ENCODE data around the gene FBXO39.
"Not testable (repeated sequence)": the region's sequence is repeated elsewhere in the genome, so short reads cannot be mapped to it uniquely, and the experiment has no call there.

The FBXO39 gene

GRCh38 chr17:6775871-6776405, at the start of gene FBXO39:
Gene FBXO39 (plus strand): TSS chr17:6776215. CDS start chr17:6779869, 3,654 bp downstream.
- no peak for DNase-seq (ENCODE audit: low spot score)

GRCh38 chr17:6729531-6729930, 46.5 kb upstream of the FBXO39 start:
- no peak for DNase-seq (ENCODE audit: low spot score)

GRCh38 chr17:6746665-6747064, 29.4 kb upstream of the FBXO39 start:
- DNase-seq (ENCODE audit: low spot score): not testable (repeated sequence)

GRCh38 chr17:6748617-6749016, 27.4 kb upstream of the FBXO39 start:
- no peak for DNase-seq (ENCODE audit: low spot score)

- DNase-seq (ENCODE audit: low spot score): peak; percentile 31
Observed at GRCh38 chr17:6749519-6749918, 26.5 kb upstream of the FBXO39 start.

GRCh38 chr17:6752068-6752909, 23.7 kb upstream of the FBXO39 start:
- no peak for DNase-seq (ENCODE audit: low spot score)

- DNase-seq (ENCODE audit: low spot score): peak; percentile 60
Observed at GRCh38 chr17:6753006-6753445, 23.0 kb upstream of the FBXO39 start.

GRCh38 chr17:6753546-6753945, 22.5 kb upstream of the FBXO39 start:
- DNase-seq (ENCODE audit: low spot score): no peak

- no peak for DNase-seq (ENCODE audit: low spot score)
Observed at GRCh38 chr17:6755281-6755680, 20.7 kb upstream of the FBXO39 start.

- peak; percentile 65 for DNase-seq (ENCODE audit: low spot score)
Observed at GRCh38 chr17:6755731-6756184, 20.3 kb upstream of the FBXO39 start, which contains the start of gene XAF1. Gene XAF1 (plus strand): TSS chr17:6756046. CDS start chr17:6756079, 33 bp downstream.

- DNase-seq (ENCODE audit: low spot score): no peak
Observed at GRCh38 chr17:6756425-6757031, 19.5 kb upstream of the FBXO39 start.

- DNase-seq (ENCODE audit: low spot score): no peak
Observed at GRCh38 chr17:6757747-6758146, 18.3 kb upstream of the FBXO39 start.

GRCh38 chr17:6761779-6762178, 14.2 kb upstream of the FBXO39 start:
- DNase-seq (ENCODE audit: low spot score): no peak

- DNase-seq (ENCODE audit: low spot score): no peak
Observed at GRCh38 chr17:6768447-6768846, 7.6 kb upstream of the FBXO39 start.

- no peak for DNase-seq (ENCODE audit: low spot score)
Observed at GRCh38 chr17:6772016-6772415, 4.0 kb upstream of the FBXO39 start.

GRCh38 chr17:6774906-6775305, 1.1 kb upstream of the FBXO39 start:
- not testable (repeated sequence) for DNase-seq (ENCODE audit: low spot score)

GRCh38 chr17:6779411-6779810, 3.4 kb downstream of the FBXO39 start:
- no peak for DNase-seq (ENCODE audit: low spot score)

GRCh38 chr17:6780001-6780400, 4.0 kb downstream of the FBXO39 start:
- DNase-seq (ENCODE audit: low spot score): no peak

- no peak for DNase-seq (ENCODE audit: low spot score)
Observed at GRCh38 chr17:6780886-6781285, 4.9 kb downstream of the FBXO39 start.

GRCh38 chr17:6782244-6782643, 6.2 kb downstream of the FBXO39 start:
- DNase-seq (ENCODE audit: low spot score): no peak

- no peak for DNase-seq (ENCODE audit: low spot score)
Observed at GRCh38 chr17:6786618-6787017, 10.6 kb downstream of the FBXO39 start.

GRCh38 chr17:6787081-6787693, 11.2 kb downstream of the FBXO39 start:
- DNase-seq (ENCODE audit: low spot score): no peak

- DNase-seq (ENCODE audit: low spot score): no peak
Observed at GRCh38 chr17:6789146-6789545, 13.1 kb downstream of the FBXO39 start.
